ENCODE data around the gene PHKB.

Gene PHKB

GRCh38 chr16:47574091-47575054 lies 113.2 kb downstream of the PHKB start:
- peak; percentile 8 for DNase-seq

- no peak for DNase-seq
These were observed 115.9 kb downstream of the PHKB start for GRCh38 chr16:47577029-47577428.

DNA sequence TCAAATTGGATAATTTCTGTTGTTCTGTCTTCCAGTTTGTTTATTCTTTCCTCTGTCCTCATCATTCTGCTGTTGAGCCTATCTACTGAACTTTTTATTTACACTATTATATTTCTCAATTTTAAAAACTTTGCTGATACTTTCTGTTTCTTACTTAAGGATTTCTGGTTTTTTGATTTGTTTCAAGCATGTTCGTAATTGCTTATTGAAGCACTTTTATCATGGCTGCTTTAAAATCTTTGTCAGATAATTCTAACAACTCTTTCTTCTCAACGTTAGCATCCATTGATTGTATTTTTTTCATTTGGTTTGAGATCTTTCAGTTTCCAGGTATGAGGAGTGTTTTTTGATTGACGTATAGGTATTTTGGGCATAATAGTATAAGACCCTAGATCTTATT lies 116.9 kb downstream of the PHKB start:
- DNase-seq = no peak

DNA sequence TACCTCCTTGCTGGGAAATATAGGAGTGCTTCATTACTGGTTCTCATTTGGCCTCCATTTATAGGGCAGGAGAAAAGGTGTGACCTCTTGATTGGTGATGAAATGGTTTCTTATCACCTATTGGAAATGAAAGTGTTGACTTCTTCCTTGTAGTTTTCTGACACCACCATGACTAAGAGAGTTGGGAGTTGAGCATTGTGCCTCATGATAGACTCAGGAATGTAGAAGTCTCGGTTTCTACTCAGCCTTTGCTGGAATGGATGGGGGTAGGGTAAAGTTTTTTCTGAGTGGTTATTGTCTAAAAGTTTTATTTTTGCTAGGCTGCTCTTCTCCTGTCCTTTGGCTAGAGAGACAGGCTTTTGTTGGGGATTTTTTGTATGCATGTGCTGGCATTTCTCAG lies 117.4 kb downstream of the PHKB start:
- no peak for DNase-seq

DNA sequence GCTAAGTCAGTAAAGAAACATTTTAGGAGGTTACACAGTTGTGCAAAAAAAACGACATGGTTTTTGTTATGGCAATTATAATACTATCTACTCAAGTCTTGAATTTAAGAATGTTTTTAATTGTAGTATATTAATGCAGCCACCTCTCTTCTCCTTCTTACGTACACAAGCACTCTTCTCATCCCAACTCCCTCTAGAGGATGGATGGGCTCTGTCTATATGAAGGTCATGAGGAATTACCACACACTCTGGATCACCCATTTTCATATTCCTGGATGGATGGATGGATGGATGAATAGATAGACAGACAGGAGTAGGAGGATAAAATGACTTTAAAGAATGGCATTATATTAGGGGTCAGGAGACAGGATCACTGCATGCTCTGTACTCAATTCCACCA lies 120.0 kb downstream of the PHKB start:
- no peak for DNase-seq

- no peak for DNase-seq
These were observed 123.5 kb downstream of the PHKB start for GRCh38 chr16:47584464-47585225.

- no peak for DNase-seq
These were observed 125.0 kb downstream of the PHKB start for GRCh38 chr16:47586121-47586520.

GRCh38 chr16:47590472-47590871 lies 129.3 kb downstream of the PHKB start:
- DNase-seq = no peak

DNA sequence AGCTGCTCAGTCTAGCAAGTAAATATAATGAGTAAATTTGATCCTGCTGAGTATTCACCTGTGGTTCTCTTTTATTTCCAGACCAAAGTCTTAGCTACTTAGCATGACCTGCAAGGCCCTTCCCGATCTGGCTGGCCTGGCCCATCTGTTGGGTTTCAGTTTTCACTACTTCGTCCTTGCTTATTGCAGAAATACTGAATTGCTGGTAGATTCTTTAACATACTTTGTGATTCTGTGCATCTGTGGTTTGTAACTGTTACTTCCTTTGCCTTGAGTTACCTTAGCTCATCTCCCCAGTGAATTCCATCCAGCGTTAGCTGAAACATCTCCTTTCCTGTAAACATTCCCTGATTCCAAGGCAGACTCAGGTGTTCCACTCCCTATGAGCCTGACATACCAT lies 131.1 kb downstream of the PHKB start:
- no peak for DNase-seq

DNA sequence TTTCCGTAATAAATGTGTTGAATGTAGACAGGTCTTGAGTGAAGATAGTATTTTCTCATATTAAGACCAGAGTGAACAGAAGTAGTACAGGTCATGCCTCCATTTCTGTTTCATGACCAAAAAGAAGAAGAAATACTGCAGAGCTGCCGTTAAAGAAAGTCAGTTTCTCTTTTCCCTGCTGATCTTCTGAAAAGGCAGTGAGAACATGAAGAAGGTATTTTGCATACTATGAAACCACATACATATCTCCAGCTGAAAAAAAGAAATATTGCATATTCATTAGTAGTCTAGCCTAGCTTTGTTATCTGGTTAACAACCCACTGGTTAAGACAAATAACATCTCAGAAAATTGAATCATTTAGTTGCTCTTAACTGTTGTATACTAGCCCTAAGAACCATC lies 138.4 kb downstream of the PHKB start:
- DNase-seq = no peak

GRCh38 chr16:47600376-47600775 lies 139.2 kb downstream of the PHKB start:
- DNase-seq = no peak

DNA sequence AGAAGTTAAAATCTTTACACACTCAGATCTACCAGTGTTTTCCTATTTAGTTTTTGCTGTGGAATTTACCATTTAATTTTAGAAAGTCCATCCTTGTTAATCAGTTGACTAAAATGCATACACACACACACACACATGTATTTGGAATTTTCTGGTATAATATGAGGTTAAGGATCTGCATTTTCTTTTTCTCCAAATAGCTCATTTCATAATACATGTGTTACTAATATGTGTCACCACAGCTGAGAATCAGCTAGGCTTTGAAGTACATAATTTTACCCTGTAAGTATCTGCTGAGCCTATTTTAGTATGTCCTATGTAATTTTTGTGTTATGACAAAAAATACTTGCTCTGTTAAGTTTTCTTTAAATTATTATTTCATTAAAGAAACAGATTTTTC lies 143.2 kb downstream of the PHKB start:
- DNase-seq = no peak

DNA sequence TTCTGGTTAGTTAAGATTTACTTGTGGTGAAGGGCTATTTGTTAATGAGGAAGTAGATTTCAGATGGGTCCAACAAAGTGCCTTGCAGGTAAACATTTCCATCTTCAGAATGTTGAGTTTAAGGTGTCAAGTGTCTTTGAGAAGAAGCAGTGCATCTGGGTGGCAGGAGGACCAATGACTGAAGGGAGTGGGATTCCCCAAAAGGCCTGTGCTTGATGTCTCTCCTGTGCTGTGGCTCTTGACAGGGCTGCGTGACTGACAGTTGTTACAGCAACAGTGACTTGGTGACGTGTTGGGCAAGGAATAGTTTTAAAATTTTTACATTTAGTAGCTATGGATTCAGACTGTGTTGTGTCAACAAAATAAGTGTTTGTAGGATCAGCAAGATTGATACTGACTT lies 149.9 kb downstream of the PHKB start:
- no peak for DNase-seq

DNA sequence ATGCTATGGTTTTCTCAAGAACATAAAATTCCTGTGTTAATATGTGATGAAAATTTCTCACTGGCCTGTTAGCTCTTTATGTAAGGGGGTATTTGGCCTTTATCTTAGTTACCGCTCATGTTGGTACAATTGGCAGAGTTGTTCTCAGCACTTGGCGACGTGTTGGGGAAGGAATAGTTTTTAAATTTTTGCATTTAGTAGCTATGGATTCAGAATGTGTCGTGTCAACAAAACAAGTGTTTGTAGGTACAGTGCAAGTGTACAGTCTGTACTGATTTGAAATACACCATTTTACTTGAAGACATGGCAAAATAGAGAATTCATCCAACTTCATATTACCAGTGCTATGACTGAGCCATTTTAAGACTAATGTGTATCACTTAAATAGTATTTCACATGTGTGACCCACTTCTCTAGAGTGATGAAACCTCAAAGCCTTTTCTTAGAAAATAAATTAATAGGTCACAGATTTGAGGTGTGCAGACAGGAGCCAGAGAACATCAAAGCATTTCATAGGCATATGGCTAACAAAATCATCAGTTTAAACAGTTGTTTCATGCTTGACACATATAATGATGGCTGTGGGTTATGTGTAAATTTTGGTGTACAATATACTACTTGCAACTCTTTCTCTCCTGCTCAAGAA lies 150.8 kb downstream of the PHKB start:
- DNase-seq = no peak

DNA sequence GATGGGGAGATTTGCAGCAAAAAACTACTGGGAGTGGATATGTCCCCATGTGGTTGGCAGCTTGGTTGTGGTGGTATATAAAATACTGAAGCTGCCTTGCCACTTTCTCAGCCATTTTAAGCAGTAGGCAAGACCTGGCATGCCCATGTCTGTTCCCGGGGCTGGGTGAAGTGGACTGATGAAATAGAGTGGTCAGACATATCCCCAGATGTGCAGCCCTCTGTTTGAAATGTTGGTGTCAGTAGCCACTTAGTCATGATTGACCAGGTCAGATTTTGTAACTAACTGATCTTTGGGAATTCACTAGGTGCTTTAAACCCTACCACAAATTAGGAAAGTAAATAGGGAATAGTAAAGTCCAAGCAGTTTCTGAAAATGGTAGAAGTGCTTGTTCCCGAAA lies 151.6 kb downstream of the PHKB start:
- no peak for DNase-seq

GRCh38 chr16:47613251-47613650 lies 152.1 kb downstream of the PHKB start:
- DNase-seq = no peak

DNA sequence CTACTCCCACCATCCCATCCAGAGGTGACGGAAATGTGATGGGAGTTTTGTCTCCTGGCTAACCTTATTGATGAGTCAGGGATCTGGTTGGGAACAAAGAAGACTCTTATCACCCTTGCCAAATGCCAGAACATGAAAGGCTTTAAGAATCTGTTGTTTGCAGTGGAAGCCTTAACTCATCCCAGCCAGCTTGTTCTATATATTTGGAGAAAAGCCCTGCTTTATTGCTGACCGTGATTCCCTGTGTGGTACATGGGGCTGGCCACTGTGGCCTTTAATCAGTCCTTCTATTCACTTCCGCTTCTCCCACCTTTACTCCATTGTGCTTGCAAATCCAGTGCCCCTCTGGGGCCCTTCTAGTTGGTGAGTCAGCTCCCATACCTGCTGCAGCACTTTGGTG lies 156.6 kb downstream of the PHKB start:
- no peak for DNase-seq

- peak; percentile 1 for DNase-seq
These were observed 161.5 kb downstream of the PHKB start for GRCh38 chr16:47622451-47623176.

DNA sequence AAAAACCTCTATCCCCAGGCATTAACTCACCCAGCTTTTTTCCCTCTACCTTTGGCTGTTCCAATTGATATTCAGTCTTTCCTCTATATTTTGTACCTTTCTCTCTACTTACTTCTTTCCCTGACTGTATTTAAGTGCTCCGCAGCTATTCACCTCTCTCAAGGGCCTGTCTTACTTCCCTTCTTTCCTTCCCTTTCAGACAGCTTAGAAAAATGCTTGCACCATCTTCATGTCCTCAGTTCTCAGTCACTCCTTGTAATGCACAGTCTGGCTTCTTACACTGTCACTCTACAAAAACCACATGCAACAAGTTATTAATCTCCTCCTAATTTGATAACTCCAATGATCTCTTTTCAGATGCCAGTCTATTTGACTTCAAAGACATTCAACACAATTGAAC lies 163.4 kb downstream of the PHKB start:
- DNase-seq = no peak

GRCh38 chr16:47625115-47625567 lies 164.0 kb downstream of the PHKB start:
- no peak for DNase-seq

DNA sequence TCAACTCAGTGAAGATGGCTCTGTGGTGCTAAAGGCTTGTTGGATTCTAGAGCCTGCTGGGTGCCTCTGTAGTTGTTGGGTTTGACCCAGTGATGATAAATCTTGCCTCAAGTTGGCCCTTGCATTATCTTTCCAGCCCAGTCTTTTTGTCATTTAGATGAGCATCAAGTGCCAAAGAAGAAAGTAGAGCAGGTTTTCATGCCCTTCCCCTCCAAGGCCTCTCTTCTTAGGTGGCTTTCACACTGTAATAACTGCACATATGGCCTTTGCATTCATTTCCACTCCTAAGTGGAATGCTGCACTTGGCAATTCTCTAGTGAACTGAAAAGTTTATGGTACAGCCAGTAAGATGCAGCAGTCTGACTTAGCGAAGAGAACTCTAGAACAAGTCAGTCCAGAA lies 165.1 kb downstream of the PHKB start:
- DNase-seq = no peak

- DNase-seq = no peak
These were observed 166.0 kb downstream of the PHKB start for GRCh38 chr16:47627085-47627639.

DNA sequence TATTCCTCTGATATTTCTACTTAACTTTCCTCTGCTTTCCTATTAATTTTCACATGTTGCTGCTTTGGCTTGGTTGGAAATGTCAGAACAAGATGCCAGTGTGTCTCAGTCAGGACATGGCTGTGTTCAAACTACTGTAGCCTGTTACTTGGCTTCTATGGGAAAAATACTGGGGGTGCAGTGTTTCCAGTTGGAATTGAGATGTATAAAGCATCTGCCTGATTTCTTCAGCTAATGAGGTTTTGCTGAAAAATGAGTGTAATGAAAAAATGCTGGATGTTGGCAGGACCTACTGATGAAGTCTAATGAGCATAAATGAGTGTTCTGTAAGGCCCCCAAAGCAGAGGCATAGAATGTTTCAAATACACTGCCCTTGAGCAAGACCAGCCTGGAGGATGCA lies 166.6 kb downstream of the PHKB start:
- no peak for DNase-seq

All from MV-4-11 (cell line).